ENCODE results near the gene CTNNA2.
"Not testable (repeated sequence)": the region's sequence is repeated elsewhere in the genome, so short reads cannot be mapped to it uniquely, and the experiment has no call there.

The CTNNA2 gene

GRCh38 chr2:80022018-80022417, 509.2 kb downstream of the CTNNA2 start:
- no peak for TF ChIP-seq CTCF (IDR thresholded peaks at IDR 0.05; ENCODE audit: low read depth, low read length)
- DNase-seq (ENCODE audit: extremely low read depth, low read depth), result no peak

DNA sequence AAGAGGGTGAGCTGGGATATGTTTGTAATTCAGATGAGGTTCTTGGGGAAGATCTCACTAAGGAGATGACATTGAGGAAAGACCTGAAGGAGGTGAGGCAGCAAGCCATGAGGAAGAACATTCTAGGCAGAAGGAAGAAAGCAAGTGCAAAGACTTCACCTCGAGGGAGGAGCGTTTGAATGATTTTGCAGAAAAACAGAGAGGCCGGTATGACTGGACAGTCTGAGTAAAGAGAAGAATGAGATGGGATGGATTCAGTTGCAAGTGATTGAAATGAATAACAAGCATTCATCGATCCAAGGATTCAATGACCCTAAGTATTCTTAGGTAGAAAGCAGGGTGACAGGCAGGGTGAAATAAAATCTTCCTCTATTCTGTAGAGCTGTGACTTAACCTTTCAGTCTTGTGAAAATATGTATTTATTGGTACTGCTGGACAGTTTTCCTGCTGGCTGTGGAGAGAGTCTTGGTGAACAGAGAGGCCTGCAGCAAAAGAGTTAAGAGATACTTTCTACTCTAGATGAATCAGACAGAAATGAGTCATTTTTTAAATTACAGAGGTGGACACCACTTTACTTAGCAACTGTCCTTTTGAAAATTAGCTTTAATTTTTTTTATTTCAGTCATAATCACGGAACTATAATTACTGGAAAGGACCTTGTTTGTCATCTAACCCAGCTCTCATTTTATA, 513.3 kb downstream of the CTNNA2 start:
- no peak for TF ChIP-seq CTCF (IDR thresholded peaks at IDR 0.05; ENCODE audit: low read depth, low read length)
- no peak for DNase-seq (ENCODE audit: extremely low read depth, low read depth)

DNA sequence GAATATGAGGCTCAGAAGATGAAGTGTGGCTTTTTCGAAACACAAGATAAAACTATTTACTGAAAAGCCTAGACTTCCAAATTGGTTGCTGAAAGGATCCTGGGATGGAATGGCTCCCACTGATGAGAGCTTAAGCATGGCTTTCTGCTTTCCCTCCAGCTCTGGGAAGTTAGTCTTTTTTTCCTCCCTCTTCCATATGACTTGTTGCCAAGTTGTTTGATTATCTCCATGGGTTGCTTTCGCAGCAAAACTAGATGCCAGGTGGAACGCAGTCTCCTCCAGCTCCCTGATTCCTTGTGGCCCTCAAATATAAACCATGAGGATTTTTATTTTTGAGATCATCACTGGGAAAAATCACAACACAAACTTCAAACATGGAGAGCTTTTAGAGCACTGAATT, 515.2 kb downstream of the CTNNA2 start:
- TF ChIP-seq CTCF (IDR thresholded peaks at IDR 0.05; ENCODE audit: low read depth, low read length), result no peak
- no peak for DNase-seq (ENCODE audit: extremely low read depth, low read depth)

- no peak for TF ChIP-seq CTCF (IDR thresholded peaks at IDR 0.05; ENCODE audit: low read depth, low read length)
- DNase-seq (ENCODE audit: extremely low read depth, low read depth), result no peak
These were observed 515.7 kb downstream of the CTNNA2 start for GRCh38 chr2:80028584-80028983.

DNA sequence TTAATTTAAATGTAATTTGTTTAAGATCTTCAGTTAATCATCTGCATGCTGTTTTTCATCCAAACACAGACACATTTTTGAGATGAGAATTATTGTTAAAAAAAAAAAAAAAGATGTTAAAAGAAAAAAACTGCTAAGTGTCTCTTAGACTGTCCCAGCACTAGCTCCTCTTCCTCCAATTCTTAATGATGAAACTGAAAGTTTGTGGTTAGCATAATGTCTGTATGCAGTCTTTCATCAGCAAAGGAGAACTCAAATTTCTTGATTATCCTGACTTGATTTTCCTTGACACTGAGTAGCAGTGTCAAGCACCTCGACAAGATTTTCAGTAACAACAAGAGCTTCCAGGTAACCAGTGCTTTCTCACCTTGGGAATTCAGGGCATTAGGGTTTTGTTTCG, 517.3 kb downstream of the CTNNA2 start:
- TF ChIP-seq CTCF (IDR thresholded peaks at IDR 0.05; ENCODE audit: low read depth, low read length), result no peak
- DNase-seq (ENCODE audit: extremely low read depth, low read depth), result no peak

- DNase-seq (ENCODE audit: extremely low read depth, low read depth), result not testable (repeated sequence)
These were observed 519.8 kb downstream of the CTNNA2 start for GRCh38 chr2:80032684-80033083.

DNA sequence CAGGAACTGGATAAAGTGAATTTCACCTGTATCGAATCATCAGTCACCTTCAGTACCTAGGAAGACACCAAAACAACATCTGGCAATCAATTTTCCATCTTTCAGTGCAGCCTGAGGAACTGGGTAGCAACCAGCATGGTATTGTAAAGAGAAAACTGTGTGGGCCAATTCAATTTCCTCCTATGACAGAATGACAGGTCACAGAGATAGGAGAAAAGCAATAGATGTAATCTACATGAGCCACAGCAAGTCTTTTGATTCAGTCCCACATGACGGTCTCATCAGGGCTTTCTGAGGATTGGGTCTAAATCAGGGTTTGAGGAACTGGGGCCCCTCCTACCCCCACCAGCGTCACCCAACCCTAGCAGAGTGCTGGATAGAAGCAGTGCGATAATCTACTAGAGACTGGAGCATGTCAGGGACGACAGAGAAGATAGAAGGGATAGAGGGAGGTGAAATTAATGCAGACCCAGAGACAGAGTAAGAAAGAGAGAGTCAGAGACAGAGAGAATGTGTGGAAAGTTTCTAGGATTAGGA, 523.0 kb downstream of the CTNNA2 start:
- TF ChIP-seq CTCF (IDR thresholded peaks at IDR 0.05; ENCODE audit: low read depth, low read length), result no peak
- no peak for DNase-seq (ENCODE audit: extremely low read depth, low read depth)

- no peak for DNase-seq (ENCODE audit: extremely low read depth, low read depth)
- no peak for TF ChIP-seq CTCF (IDR thresholded peaks at IDR 0.05; ENCODE audit: low read depth, low read length)
These were observed 524.5 kb downstream of the CTNNA2 start for GRCh38 chr2:80037310-80037709.
